ENCODE results near the gene ZNF141.
"Not testable (repeated sequence)": the region's sequence is repeated elsewhere in the genome, so short reads cannot be mapped to it uniquely, and the experiment has no call there.

ZNF141 gene

DNA sequence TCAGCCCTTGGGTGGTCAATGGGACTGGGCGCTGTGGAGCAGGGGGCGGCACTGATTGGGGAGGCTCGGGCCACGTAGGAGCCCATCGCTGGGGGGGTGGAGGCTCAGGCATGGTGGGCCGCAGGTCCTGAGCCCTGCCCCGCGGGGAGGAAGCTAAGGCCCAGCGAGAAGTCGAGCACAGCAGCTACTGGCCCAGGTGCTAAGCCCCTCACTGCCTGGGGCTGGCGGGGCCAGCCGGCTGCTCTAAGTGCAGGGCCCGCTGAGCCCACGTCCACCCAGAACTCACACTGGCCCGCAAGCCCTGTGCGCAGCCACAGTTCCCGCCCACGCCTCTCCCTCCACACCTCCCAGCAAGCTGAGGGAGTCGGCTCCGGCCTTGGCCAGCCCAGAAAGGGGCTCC, 66.4 kb downstream of the ZNF141 start:
- no peak overlapping the region for H3K4me3 ChIP-seq (replicated peaks; ENCODE audit: low read depth, low read length)
- H3K27me3 ChIP-seq (replicated peaks; ENCODE audit: control insufficient read depth, insufficient read depth, low read length), result no peaks in the 10 kb centered on the region
- TF ChIP-seq, protein P1, sequence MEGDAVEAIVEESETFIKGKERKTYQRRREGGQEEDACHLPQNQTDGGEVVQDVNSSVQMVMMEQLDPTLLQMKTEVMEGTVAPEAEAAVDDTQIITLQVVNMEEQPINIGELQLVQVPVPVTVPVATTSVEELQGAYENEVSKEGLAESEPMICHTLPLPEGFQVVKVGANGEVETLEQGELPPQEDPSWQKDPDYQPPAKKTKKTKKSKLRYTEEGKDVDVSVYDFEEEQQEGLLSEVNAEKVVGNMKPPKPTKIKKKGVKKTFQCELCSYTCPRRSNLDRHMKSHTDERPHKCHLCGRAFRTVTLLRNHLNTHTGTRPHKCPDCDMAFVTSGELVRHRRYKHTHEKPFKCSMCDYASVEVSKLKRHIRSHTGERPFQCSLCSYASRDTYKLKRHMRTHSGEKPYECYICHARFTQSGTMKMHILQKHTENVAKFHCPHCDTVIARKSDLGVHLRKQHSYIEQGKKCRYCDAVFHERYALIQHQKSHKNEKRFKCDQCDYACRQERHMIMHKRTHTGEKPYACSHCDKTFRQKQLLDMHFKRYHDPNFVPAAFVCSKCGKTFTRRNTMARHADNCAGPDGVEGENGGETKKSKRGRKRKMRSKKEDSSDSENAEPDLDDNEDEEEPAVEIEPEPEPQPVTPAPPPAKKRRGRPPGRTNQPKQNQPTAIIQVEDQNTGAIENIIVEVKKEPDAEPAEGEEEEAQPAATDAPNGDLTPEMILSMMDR (IDR thresholded peaks at IDR 0.05; ENCODE audit: insufficient read depth, low read length, poor library complexity, severe bottlenecking), result no peak
- H3K36me3 ChIP-seq (ENCODE audit: control insufficient read depth, insufficient read depth, low read length), result no peaks in the 10 kb centered on the region
- DNase-seq (ENCODE audit: extremely low read depth, insufficient read length), result no peak

DNA sequence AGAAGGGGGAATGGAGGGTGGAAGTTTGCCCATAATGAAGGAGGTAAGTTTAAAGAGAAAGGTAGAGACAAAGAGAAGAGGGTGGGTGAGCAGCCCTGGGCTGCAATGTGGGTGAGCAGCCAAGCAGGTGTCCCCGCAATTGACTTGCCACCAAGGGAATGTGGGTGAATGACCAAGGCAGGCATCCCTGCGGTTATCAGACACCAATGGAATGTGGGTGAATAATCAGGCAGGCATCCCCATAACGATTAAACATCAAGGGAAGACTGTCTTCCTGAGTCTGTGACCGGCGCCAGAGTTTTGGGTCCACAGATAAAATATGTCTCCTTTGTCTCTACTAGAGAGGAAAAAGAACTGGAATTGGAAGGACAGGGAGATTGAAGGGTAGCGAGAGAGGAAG, 70.7 kb downstream of the ZNF141 start:
- not testable (repeated sequence) for H3K36me3 ChIP-seq (ENCODE audit: control insufficient read depth, insufficient read depth, low read length)

DNA sequence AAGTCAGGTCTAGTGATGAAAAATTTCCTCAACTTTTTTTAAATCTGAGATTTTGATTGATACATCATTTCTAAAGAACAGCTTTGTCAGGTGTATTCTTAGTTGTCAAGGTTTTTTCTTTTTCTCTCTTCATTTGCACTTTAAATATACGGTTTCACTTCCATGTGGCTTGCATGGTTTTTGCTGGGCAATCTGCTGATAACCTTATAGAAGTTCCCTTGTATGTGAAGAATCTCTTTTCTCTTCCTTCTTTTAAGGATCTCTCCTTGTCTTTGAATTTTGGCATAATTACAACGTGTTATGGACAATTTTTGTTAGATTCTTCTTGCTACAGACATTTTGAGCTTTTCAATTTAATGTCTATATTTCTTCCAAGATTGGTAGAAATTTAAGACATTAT, 85.0 kb downstream of the ZNF141 start:
- Histone ChIP-seq H3K36me3 (ENCODE audit: control insufficient read depth, insufficient read depth, low read length) (no peaks in the 10 kb centered on the region), H3K4me3 (replicated peaks; ENCODE audit: low read depth, low read length) (no peak overlapping the region), H3K27me3 (replicated peaks; ENCODE audit: control insufficient read depth, insufficient read depth, low read length) (no peaks in the 10 kb centered on the region)
- DNase-seq (ENCODE audit: extremely low read depth, insufficient read length), result no peak
- TF ChIP-seq, protein P1 (IDR thresholded peaks at IDR 0.05; ENCODE audit: insufficient read depth, low read length, poor library complexity, severe bottlenecking), result no peak

More for the DNA sequence above, 70.7 kb downstream of the ZNF141 start:
- H3K27me3 ChIP-seq (replicated peaks; ENCODE audit: control insufficient read depth, insufficient read depth, low read length); DNase-seq (ENCODE audit: extremely low read depth, insufficient read length); H3K4me3 ChIP-seq (replicated peaks; ENCODE audit: low read depth, low read length): not testable (repeated sequence)
